OCI-LY1 (cell line): ENCODE results near the gene DAAM1.

Source experiments
- H2AFZ ChIP-seq: fragments of 200-600 bp; sonication (generic), shearing (Covaris generic); 2 replicates; pipeline ENCODE4 v1.6.0; 2014; ENCODE audit warnings: antibody characterized with exemption, mild to moderate bottlenecking, low read length
- H3F3A ChIP-seq: fragments of 200-600 bp; sonication (generic), shearing (Covaris generic); 2 replicates; pipeline ENCODE4 v1.6.0; 2014; ENCODE audit warnings: mild to moderate bottlenecking, antibody characterized with exemption, low read length, moderate library complexity; ENCODE audit not compliant: insufficient read depth
- H3K27ac ChIP-seq: fragments of 200-600 bp; sonication (generic); 2 replicates; pipeline ENCODE4 v1.5.1; 2014; ENCODE audit warnings: low read length, mixed run types, mild to moderate bottlenecking, low read depth; ENCODE audit not compliant: poor library complexity, severe bottlenecking
- H3K27me3 ChIP-seq: fragments of 200-600 bp; sonication (generic); 2 replicates; pipeline ENCODE4 v1.6.0; 2014; ENCODE audit warnings: antibody characterized with exemption, mild to moderate bottlenecking, low read length, moderate library complexity; ENCODE audit not compliant: insufficient read depth
- H3K36me3 ChIP-seq: fragments of 200-600 bp; sonication (generic); 2 replicates; pipeline ENCODE4 v1.6.1; 2014; ENCODE audit warnings: mild to moderate bottlenecking, antibody characterized with exemption, low read length, moderate library complexity, mixed read lengths; ENCODE audit not compliant: insufficient read depth
- H3K4me1 ChIP-seq: fragments of 200-600 bp; sonication (generic); 2 replicates; pipeline ENCODE4 v1.5.1; 2014; ENCODE audit warnings: mild to moderate bottlenecking, low read length, moderate library complexity; ENCODE audit not compliant: insufficient read depth, severe bottlenecking
- H3K4me2 ChIP-seq: fragments of 200-600 bp; sonication (generic), shearing (Covaris generic); 2 replicates; pipeline ENCODE4 v1.6.1; 2014; ENCODE audit warnings: low read length
- H3K4me3 ChIP-seq: fragments of 200-600 bp; sonication (generic); 2 replicates; pipeline ENCODE4 v1.5.1; 2014; ENCODE audit warnings: low read length, low read depth, mild to moderate bottlenecking, mixed read lengths; ENCODE audit not compliant: poor library complexity, severe bottlenecking
- H3K79me2 ChIP-seq: fragments of 200-600 bp; shearing (Covaris generic); 2 replicates; pipeline ENCODE4 v1.6.1; 2016; ENCODE audit warnings: mixed run types, low read length, mixed read lengths; ENCODE audit not compliant: insufficient read depth
- H3K9ac ChIP-seq: fragments of 200-600 bp; sonication (generic), shearing (Covaris generic); 2 replicates; pipeline ENCODE4 v1.6.1; 2014; ENCODE audit warnings: mild to moderate bottlenecking, low read length, mixed read lengths
- H3K9me2 ChIP-seq: fragments of 200-600 bp; sonication (generic), shearing (Covaris generic); 2 replicates; pipeline ENCODE4 v1.6.1; 2014; ENCODE audit warnings: low read depth, mild to moderate bottlenecking, low read length, mixed read lengths
- H3K9me3 ChIP-seq: fragments of 200-600 bp; shearing (Covaris generic); 2 replicates; pipeline ENCODE4 v1.6.1; 2014; ENCODE audit warnings: low read length, mixed read lengths
- H4K20me1 ChIP-seq: fragments of 200-600 bp; sonication (generic), shearing (Covaris generic); 2 replicates; pipeline ENCODE4 v1.6.0; 2016; ENCODE audit warnings: mild to moderate bottlenecking, low read length; ENCODE audit not compliant: insufficient read depth
- CTCF ChIP-seq: fragments of 200-600 bp; sonication (generic), shearing (Covaris generic); IDR thresholded peaks from 2 replicates; pipeline ENCODE4 v1.5.1; 2017; ENCODE audit warnings: mild to moderate bottlenecking, antibody characterized with exemption, low read length, moderate library complexity, mixed read lengths
- EZH2 ChIP-seq: fragments of 200-600 bp; sonication (generic), shearing (Covaris generic); IDR thresholded peaks from 2 replicates; pipeline ENCODE4 v1.8.0; 2017; ENCODE audit warnings: borderline replicate concordance, mixed run types, mild to moderate bottlenecking, antibody characterized with exemption, low read length, moderate library complexity, mixed read lengths

Gene DAAM1

GRCh38 chr14:59224341-59224740 lies 35.9 kb downstream of the DAAM1 start:
- no peak overlapping the region for H2AFZ ChIP-seq
- no peak overlapping the region for H3K9ac ChIP-seq
- H3K9me3 ChIP-seq, result no peaks in the 10 kb centered on the region
- peaks cover 96% of the 10 kb centered on the region for H3K79me2 ChIP-seq
- TF ChIP-seq EZH2, result no peak
- H3K27ac ChIP-seq, result no peak overlapping the region
- H3K36me3 ChIP-seq, result peaks cover 32% of the 10 kb centered on the region
- peaks cover 19% of the 10 kb centered on the region for H3K4me1 ChIP-seq
- H3K27me3 ChIP-seq, result no peaks in the 10 kb centered on the region
- no peak overlapping the region for H3K4me3 ChIP-seq
- no peaks in the 10 kb centered on the region for H3K9me2 ChIP-seq
- no peaks in the 10 kb centered on the region for H3F3A ChIP-seq
- no peak overlapping the region for H3K4me2 ChIP-seq
- H4K20me1 ChIP-seq, result no peaks in the 10 kb centered on the region

GRCh38 chr14:59225281-59225680 lies 36.8 kb downstream of the DAAM1 start:
- Histone ChIP-seq H3F3A (no peaks in the 10 kb centered on the region), H3K9me3 (no peaks in the 10 kb centered on the region), H3K27ac (no peak overlapping the region), H3K4me2 (no peak overlapping the region), H3K27me3 (no peaks in the 10 kb centered on the region), H3K79me2 (peaks cover 96% of the 10 kb centered on the region), H3K36me3 (peaks cover 31% of the 10 kb centered on the region), H3K4me1 (peaks cover 27% of the 10 kb centered on the region), H4K20me1 (no peaks in the 10 kb centered on the region), H2AFZ (no peak overlapping the region), H3K9me2 (no peaks in the 10 kb centered on the region), H3K4me3 (no peak overlapping the region), H3K9ac (no peak overlapping the region)
- TF ChIP-seq CTCF (no peak), EZH2 (no peak)

- Histone ChIP-seq H3K79me2 (peaks cover 91% of the 10 kb centered on the region), H3K4me2 (0 out of 2 replicates have a peak overlapping the region, but pooled peaks have one; percentile 2), H3K9me3 (no peaks in the 10 kb centered on the region), H3K9ac (no peak overlapping the region), H3K36me3 (peaks cover 13% of the 10 kb centered on the region; the same call in 1 of the 2 replicates), H4K20me1 (no peaks in the 10 kb centered on the region), H3K4me1 (peaks cover 27% of the 10 kb centered on the region), H3K27ac (no peak overlapping the region), H3K4me3 (no peak overlapping the region), H3F3A (no peaks in the 10 kb centered on the region), H3K27me3 (no peaks in the 10 kb centered on the region), H2AFZ (no peak overlapping the region), H3K9me2 (no peaks in the 10 kb centered on the region)
- TF ChIP-seq CTCF (no peak), EZH2 (no peak)
Observed at GRCh38 chr14:59228421-59228820, 40.0 kb downstream of the DAAM1 start.

GRCh38 chr14:59229653-59230406 lies 41.4 kb downstream of the DAAM1 start:
- Histone ChIP-seq H3K4me3 (no peak overlapping the region), H3F3A (no peaks in the 10 kb centered on the region), H2AFZ (no peak overlapping the region), H3K79me2 (peaks cover 90% of the 10 kb centered on the region), H3K4me1 (peaks cover 27% of the 10 kb centered on the region), H3K4me2 (peak overlapping the region; percentile 14; the same call in 1 of the 2 replicates), H3K9ac (no peak overlapping the region), H3K27ac (peak overlapping the region; percentile 43), H3K9me3 (no peaks in the 10 kb centered on the region), H3K9me2 (no peaks in the 10 kb centered on the region), H3K36me3 (peaks cover 4% of the 10 kb centered on the region; the same call in 1 of the 2 replicates), H3K27me3 (no peaks in the 10 kb centered on the region), H4K20me1 (no peaks in the 10 kb centered on the region)
- TF ChIP-seq CTCF (no peak), EZH2 (no peak)
